ENCODE results near the gene ANKRD13B.

ANKRD13B gene

DNA sequence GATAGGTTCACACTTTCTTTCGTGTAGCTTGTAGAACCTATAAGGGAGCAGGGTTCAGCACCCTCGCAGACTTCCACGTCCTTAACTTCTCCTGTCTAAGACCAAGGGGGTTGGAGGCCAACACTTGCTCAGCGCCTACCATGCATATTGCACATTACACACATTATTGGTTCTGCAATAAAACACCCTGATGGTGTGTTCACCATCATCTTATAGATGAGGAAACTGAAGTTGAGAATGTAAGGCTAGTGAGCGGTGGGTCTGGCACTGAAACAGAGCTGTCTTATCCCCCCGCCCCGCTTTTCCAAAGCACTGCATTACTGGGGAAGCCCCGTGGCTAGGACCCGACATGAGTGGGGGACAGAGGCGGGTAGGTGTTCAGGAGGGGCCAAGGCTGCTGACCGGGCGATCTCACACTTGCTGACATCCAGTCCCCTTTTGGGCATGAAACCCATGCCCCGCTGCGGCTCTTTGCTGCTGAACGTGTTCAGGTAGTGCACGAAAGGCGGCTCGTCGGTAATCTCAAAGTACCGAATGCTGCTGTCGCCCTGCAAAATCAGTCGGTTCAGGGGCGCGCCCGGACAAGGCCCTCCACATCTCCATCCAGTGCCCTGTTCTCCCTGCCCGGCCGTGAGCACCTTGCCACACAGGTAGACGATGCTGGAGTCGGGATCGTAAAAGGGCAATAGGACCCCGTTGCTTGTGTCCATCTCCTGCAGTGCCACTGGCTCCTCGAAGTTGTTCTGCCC lies 23.5 kb downstream of the ANKRD13B start:
- DNase-seq (ENCODE audit: low read depth in 2 of 3, low spot score in 2 of 3), result no peak

DNA sequence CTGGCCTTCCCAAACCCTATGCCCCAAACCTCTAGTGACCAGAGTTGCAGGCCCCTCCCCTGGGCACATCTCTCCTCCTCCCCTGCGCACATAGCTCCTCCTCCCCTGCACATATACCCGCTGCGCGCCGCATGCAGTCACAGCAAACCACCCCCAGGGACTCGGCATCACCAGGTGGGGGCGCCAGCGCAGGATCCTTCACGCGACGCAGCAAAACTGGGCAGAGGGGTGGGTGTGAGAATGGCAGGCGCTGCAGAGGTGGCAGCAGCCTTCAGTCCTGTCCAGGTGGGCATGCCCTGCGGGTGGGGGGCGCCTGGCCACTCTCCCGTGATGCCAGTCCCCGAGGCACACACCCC lies 24.2 kb downstream of the ANKRD13B start:
- DNase-seq (ENCODE audit: low read depth in 2 of 3, low spot score in 2 of 3), result peak; percentile 79 to 93 (median 90)

DNA sequence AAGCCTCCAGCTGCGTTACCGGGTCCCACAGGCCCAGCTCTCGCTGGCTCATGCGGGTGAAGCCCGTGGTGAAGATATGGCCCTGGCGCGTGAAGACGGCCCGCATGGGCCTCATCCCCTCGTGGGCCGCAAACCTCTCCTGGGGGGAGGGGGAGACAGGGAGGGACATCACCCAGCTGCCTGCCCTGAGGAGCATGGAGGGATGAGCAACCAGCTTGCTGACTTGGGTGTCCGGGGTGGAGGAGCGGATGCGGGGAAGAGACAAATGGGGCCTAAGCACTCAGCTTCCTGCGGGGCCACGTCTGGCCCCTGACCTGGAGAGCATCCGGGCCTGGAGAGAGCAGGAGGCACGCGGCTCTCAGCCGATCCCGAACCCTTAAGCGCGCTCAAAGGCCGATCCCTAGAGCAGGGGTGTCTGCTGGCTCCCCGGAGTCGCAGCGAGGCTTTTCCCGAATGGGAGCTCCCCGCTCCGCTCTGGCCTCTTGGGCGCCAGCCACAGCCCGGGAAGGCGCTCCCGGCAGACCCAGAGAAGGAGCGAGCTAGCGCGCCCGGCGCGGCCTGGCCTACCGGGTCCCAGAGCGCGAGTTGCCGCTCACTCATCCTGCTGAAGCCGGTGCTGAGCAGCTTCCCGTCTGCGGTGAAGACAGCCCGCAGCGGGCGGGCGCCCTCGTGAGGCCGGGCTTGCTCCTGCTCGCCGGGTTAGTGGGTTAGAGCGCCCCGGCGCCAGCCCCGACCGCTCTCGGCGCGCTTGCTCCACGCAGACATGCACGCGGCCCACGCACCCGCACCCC lies 24.7 kb downstream of the ANKRD13B start:
- peak in 2 of 3 experiments; percentile 73 to 77 for DNase-seq (ENCODE audit: low read depth in 2 of 3, low spot score in 2 of 3)

DNA sequence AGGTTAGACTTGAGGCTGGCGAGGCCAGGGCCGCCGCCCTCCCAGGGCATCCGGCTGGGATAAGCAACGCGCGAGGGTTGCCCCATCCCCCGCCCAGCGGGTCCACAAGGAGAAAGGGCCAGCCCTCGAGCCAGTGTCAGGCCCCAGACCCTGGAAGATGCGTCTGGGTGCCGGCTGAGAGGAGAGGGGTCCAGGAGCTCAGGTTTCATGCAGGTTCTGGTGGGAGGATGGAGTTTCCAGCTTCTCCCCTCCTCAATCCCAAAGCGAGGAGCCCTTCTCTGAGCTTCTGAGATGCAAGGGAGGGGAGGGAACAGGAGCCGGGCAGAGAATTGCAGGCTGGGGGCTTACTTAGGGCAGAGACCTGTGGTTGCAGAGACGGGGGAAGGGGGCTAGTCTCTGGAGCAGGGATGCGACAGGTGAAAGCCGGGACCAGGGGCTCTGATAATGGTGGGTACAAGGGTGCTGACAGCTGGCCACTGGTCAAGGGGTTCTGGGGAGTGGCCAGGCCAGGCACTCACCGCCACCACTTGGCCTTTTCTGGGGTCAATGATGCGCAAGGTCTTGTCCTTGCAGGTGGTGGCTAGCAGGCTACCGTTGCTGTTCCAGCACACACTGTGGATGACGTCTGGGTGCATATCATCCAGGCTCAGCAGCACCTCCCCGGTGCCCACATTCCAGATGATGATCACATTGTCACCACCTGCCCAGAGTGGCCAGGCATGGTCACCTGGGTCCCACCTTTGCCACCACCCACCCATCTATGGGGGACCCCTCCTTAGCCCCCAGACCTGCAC lies 25.5 kb downstream of the ANKRD13B start:
- DNase-seq (ENCODE audit: low read depth in 2 of 3, low spot score in 2 of 3), result no peak

DNA sequence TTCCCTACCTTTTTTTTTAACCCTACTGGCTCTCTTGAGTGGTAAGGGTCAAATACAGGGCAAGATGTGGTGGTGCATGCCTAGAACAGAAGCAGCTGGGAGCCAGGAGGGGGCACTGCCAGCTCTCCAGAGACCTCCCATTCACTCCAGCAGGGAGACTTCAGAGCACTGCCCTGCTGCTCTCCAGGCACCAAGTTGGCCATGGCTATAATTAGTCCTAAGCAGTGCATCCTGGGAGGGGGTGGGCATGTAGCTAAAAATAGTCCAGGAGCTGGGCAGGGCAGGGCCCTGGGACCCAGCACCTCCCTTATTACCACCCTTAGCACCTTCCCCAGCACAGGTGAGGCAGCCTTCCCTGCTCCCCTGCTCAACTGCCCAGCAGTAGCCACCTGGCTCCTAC lies 26.3 kb downstream of the ANKRD13B start:
- no peak for DNase-seq (ENCODE audit: low read depth in 2 of 3, low spot score in 2 of 3)

DNA sequence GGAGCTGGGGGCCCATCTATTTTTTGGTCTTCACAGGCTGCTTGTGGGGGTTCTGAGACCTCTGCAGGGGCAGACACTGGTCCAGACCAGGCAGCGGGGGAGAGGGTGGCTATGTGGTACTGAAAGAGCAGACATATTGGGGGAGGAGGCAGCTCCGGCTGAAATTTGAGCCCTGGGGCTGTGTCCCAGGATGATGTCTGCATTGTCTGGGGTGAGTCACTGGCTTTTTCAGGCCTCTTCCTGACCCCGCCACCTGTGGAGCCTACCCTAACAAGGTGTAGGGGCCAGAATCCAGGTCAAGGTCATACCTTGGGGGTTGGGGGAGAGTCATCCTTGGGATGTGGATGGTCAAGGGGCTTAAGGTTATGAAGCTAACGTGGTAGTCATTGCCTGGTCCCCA lies 27.3 kb downstream of the ANKRD13B start:
- no peak for DNase-seq (ENCODE audit: low read depth in 2 of 3, low spot score in 2 of 3)

DNA sequence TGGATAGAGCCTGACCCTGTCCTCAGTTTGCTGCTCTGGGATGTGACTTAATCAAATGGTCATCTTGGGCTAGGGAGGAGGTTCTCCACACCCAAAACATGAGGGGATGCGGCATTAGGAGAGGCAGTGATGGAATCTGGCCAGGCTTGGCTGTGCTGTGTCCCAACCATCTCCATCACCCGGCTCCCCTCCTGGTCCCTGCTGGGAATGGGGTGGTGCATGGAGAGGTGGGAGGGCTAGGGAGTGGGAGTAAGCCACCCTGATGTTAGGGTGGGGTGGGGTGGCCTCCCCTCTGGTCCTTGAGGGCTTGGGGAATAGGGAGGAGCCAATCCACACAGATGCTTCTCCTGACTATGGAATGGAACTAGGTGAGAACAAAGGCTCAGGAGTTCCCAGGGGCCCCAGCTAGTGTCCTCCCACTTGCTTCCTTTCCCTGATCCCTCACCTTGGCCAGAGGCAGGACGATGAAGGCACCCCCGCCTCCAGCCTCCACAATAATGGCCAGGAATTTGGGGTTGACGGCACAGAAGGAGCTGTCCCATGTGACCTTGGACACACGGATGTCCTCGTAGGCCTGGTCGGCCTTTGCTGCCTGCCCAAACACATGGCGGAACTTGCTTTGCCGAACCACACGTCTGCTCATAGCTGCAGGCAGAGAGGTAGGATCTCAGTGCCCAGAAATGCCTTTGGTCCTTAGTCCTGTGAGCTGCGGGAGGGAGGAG lies 28.0 kb downstream of the ANKRD13B start:
- DNase-seq (ENCODE audit: low read depth in 2 of 3, low spot score in 2 of 3), result no peak

DNA sequence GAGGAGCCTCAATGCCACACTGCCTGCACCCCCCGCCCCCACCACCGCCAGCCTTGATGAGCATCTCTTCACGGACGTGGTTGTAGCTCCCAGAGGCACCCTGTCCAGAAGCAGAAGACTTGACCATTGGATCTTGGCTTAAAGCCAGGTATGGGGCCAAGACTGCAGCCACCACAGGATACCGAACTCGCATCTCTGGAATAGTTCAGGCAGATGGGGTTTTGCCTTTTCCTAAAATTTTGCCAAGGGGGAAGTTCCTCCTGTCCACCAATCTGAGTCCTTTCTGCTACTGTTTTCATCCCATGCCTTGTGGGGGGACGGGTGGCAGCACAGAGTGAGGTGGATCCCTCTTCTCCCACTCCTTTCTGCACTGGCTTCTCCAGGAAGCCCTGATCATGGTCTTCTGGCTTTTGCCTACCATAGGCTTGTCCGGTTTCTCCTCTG lies 28.8 kb downstream of the ANKRD13B start:
- DNase-seq (ENCODE audit: low read depth in 2 of 3, low spot score in 2 of 3), result no peak

DNA sequence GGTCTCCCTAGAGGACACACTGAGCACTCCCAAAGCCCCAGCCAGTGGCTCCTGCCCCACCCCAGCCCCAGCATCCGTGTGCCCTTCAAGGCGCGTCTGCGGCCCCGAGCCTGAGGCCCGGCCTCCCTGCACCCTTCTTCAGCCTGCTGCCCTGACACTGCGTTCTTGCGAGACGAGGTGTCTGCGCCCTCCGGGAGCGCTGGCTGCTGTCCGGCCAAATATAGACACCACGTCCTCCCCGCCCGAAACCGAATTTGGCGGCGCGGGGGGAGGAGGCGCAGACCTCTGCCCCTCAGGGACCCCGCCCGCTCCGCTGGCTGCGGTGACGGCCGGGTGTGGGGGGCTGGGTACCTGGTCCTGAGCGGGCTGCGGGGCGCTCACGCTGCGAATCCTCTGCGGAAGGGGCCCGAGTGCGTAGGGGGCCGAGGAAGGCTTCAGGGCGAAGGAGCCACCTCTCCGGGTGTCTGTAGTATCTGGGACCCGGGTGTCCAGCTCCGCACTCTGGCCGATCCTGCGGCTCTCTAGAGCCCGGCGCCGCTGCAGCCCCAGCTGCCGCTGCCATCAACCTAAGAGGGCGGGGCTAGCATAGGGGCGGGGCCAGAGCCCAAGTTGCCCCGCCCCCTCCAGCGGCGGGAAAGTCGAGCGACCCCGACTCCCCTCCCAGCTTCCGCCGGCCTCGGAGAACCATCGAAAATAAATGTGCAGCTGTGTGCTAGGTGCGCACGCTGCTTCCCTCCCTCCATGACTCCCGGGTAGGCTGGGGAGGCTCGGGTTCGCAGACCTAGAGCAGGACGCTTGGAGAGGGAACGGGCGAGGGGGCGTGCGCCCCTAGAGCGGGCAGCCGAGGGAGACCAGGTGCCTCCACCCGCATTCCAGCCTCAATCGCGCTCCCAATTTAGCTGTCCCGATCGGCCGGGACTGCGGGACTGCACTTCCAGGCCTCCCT lies 29.7 kb downstream of the ANKRD13B start, which contains the start of gene CORO6:
Gene CORO6, minus strand, starts transcription at position 576 of the 946 bp plus-strand sequence. CDS start 1,491 bp downstream, outside the sequence.
- peak in 1 of 3 experiments; percentile 59 for DNase-seq (ENCODE audit: low read depth in 2 of 3, low spot score in 2 of 3)

DNA sequence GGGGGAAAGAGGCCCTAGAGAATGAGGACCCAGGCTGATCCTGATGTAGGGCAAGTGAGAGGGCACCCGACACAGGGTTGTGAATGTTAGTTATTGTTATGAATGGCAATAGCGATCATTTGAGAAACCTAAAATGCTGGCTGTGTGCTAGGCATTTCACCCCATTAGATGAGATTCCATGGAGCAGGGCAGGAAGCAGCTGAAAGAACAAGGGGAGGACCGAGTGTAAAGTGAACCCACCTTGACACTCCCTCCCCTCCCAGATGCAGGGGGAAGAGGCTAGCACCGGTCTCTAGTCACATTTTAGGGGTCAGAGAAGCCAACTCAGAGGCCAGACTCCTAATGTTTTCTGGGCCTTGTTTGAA lies 30.3 kb downstream of the ANKRD13B start:
- DNase-seq (ENCODE audit: low read depth in 2 of 3, low spot score in 2 of 3), result no peak

DNA sequence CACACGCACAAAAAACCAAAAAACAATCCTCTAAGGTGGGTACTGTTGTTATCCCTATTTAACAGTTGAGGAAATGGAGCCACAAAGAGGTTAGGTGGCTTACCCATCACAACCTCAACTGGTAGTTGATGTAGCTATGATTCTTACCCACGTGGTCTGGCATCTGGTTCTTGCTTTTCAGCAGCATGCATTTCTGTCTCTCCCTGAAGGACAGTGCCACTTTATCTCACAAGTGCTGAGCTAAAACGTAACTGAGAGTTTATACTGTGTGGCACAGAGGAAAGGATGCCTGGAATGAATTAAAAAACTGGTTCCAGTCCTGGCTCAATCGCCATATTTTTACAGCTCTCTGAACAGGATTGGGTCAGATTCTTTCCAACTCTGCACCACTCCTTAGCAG lies 31.7 kb downstream of the ANKRD13B start:
- no peak for DNase-seq (ENCODE audit: low read depth in 2 of 3, low spot score in 2 of 3)

DNA sequence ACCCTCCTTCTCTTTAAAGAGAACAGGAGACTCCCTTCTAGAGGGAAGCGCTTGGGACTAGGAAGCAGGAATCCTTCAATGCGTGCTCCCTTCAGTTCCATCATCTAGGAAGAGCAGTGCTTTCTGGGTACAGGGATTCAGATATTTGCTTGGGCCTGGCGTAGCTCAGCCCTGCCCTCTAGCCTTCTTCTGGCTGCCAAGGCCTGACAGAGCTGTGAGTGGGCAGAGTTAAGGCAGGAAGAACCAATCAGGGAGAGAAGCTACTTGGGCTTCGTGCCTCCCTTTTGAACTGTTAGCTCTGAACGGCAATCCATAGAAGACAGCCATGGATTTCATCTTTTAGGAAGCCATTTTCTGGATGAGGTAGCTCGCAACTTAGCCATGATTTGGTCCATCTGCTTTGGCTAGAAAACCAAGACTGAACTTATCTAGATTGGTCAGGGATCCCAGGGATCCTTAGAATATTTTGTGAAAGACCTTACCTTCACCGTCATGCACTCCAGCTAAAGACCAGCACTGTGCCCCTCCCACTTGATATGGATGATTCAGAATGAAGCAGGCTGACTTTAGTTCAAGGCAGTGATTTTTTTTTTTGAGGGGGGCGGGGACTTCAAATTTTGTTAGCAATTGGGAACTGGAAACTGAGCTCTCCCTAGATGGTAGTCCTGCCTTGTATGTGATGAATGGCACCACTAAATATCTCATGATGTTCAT lies 32.3 kb downstream of the ANKRD13B start:
- no peak for DNase-seq (ENCODE audit: low read depth in 2 of 3, low spot score in 2 of 3)

DNA sequence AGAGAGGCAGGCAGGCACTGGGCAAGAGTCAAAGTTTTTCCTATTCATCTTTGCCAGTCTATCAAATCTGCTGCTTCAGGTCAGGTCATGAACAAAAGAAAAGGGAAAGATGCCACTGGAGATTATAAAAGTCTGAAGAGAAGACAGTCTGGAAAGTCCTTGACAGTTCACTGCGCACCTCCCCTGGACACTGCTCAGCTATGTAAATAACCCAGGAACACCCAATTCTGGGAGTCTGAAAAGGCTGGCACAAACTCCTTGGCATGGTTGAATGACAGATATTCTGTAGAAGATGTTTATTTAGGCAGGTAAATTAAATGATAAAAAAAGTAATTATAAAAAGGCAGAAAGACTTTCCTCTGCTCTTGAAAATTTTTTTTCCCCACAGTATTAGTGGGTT lies 35.0 kb downstream of the ANKRD13B start:
- DNase-seq (ENCODE audit: low read depth in 2 of 3, low spot score in 2 of 3), result no peak

DNA sequence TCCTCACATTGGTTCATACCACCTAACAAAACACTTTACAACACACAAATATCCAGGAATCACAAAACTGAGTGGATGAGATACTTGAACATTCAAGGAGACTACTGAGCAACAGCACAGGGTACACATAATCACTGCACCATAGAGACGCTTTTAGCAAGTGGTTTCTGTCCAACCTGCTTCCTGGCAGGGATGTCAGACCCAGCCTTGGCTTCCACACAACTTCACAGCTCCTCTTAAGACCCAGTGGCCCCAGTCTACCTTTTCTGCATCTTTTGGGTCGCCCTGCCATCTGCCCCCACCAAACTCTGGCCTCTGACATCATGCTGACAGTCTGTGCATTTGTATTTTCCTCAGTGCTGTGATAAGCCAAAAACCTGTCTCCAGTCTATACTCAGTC lies 35.7 kb downstream of the ANKRD13B start:
- no peak for DNase-seq (ENCODE audit: low read depth in 2 of 3, low spot score in 2 of 3)

DNA sequence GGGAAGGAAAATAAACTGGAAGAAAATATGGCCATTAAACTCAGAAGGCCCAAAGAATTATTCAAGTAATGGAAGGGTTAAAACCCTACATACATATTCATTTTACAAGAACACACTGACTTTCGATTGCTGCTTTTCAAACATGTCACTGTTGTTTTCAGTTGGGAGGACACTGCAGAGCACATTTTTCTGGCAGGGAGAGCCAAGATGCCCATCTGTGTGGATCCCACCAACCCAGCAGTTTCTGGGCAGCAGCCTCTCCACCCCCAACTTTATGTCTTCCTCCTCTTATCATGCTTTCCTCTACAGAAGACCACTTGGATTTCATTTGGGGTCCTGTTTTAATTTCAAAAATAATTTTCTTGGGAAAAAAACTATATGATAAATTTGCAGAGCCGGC lies 36.9 kb downstream of the ANKRD13B start:
- DNase-seq (ENCODE audit: low read depth in 2 of 3, low spot score in 2 of 3), result no peak

DNA sequence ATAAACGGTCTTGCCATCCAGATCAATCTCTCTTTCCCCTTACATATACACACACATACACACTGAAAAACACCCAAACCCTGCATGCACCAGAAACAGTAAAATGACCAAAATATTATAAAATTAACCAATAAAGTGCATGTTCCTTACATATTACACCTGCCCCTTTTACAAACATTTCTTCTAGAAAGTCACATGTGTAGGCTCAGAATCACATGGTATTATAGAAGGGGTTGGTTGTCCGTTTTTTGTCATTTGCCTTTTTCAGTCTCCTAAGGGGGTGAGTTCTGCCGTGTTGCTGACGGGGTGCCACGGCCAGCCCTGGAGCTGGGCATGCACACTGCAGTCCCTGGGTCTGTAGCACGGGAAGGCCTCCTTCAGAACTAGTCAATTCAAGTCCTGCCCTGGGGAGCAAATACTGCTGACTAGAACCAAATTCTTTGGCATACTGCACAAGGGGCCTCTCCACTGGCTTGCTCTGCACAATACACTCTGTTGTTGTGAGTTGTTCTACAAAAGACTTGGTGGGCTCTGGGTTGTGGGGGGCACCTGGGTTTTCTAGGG lies 37.8 kb downstream of the ANKRD13B start:
- no peak for DNase-seq (ENCODE audit: low read depth in 2 of 3, low spot score in 2 of 3)

DNA sequence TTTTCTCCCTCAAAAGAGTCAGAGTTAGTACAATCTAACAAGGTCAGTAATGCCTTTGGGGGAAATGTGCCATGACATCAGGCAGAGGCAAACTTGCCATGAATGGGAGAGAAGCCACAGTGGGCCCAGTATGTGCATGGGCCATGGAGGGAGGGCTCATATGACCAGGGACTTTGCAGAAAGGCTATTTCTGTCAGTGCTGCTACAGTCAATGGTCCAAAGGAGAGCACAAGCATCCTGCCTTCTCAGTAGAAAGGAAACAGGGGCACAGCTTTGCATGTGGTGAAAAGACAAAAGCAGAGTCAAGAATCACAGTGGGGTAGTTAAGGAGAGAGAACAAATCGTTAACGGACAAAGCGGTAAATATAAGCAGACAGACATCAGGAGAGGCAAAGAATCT lies 41.0 kb downstream of the ANKRD13B start:
- DNase-seq (ENCODE audit: low read depth in 2 of 3, low spot score in 2 of 3), result no peak

DNA sequence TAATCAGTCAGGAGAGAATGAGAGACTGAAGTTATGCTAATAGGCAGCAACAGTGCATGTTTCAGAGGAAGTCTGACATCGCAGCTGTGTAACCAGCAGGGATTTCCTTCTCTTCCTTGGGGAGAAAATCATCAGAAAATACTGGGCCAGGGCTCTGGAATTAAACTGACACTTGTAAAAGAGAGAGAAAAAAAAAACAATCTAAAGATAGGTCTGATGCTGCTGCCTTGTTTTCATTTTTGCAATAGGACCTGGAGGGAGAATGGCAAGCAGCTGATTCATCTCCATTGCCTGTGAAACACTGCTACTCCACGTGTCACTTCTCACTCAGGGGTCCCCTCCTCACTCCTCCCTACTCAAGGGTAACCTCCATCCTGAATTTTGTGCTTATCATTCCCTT lies 47.5 kb downstream of the ANKRD13B start:
- DNase-seq (ENCODE audit: low read depth in 2 of 3, low spot score in 2 of 3), result no peak

Measured in activated CD8-positive, alpha-beta memory T cell treated with anti-CD3 and anti-CD28 coated beads for 48 hours (primary cell).